Neural progenitor cell (in vitro differentiated cells): Measurements from ENCODE around the gene NUDT6. TPM values are rescaled to one million over a fixed set of nuclear protein-coding genes. Genes with fewer than 3 reads are reported as not detected.

Experiments used
- DNase-seq: peaks from one replicate; pipeline ENCODE4 v3.0.0-alpha.2; 2016; ENCODE audit warnings: low spot score
- H2AFZ ChIP-seq: fragments of 200-600 bp; sonication (generic); replicated peaks from 2 replicates; pipeline ENCODE4 v1.6.1; 2016; ENCODE audit warnings: antibody characterized with exemption
- H3F3A ChIP-seq: fragments of 200-600 bp; sonication (generic); 2 replicates; pipeline ENCODE4 v1.6.1; 2016; ENCODE audit warnings: antibody characterized with exemption, low read depth
- H3K27ac ChIP-seq: fragments of 200-600 bp; sonication (generic); 2 replicates; pipeline ENCODE4 v1.5.1; 2016; ENCODE audit warnings: mild to moderate bottlenecking
- H3K27me3 ChIP-seq: fragments of 200-600 bp; sonication (generic); 2 replicates; pipeline ENCODE4 v1.6.1; 2016; ENCODE audit warnings: mild to moderate bottlenecking, moderate library complexity
- H3K36me3 ChIP-seq: fragments of 200-600 bp; sonication (generic); 2 replicates; pipeline ENCODE4 v1.5.1; 2016
- H3K4me1 ChIP-seq: fragments of 200-600 bp; sonication (generic); 2 replicates; pipeline ENCODE4 v1.6.1; 2016; ENCODE audit warnings: mixed run types
- H3K4me2 ChIP-seq: fragments of 200-600 bp; sonication (generic); 2 replicates; pipeline ENCODE4 v1.6.1; 2016
- H3K4me3 ChIP-seq: fragments of 200-600 bp; sonication (generic); 2 replicates; pipeline ENCODE4 v1.5.1; 2016
- H3K79me2 ChIP-seq: fragments of 200-600 bp; sonication (generic); 2 replicates; pipeline ENCODE4 v1.6.1; 2016; ENCODE audit warnings: low read depth
- H3K9ac ChIP-seq: fragments of 200-600 bp; sonication (generic); 2 replicates; pipeline ENCODE4 v1.6.1; 2016
- H3K9me3 ChIP-seq: fragments of 200-600 bp; sonication (generic); 2 replicates; pipeline ENCODE4 v1.5.1; 2016; ENCODE audit warnings: low read depth
- H4K20me1 ChIP-seq: fragments of 200-600 bp; sonication (generic); 2 replicates; pipeline ENCODE4 v1.6.1; 2016; ENCODE audit warnings: low read depth
- H3K27ac Mint-ChIP-seq: 3 replicates; pipeline ENCODE4 v1.8.0; 2021; ENCODE audit warnings: mixed read lengths
- H3K27me3 Mint-ChIP-seq: 2 replicates; pipeline ENCODE4 v1.8.0; 2022; ENCODE audit warnings: low read depth, mild to moderate bottlenecking, inconsistent platforms, moderate library complexity, mixed read lengths; ENCODE audit not compliant: insufficient read depth
- H3K36me3 Mint-ChIP-seq: 3 replicates; pipeline ENCODE4 v1.8.0; 2021; ENCODE audit warnings: mixed read lengths
- H3K4me1 Mint-ChIP-seq: 3 replicates; pipeline ENCODE4 v1.8.0; 2021; ENCODE audit warnings: mixed read lengths
- H3K4me3 Mint-ChIP-seq: 3 replicates; pipeline ENCODE4 v1.8.0; 2021; ENCODE audit warnings: mild to moderate bottlenecking, moderate library complexity, mixed read lengths
- H3K9me3 Mint-ChIP-seq: 3 replicates; pipeline ENCODE4 v1.8.0; 2020; ENCODE audit warnings: mixed read lengths
- CTCF ChIP-seq: fragments of 200-600 bp; sonication (generic); IDR thresholded peaks from 2 replicates; pipeline ENCODE4 v1.5.1; 2017; ENCODE audit warnings: antibody characterized with exemption, mild to moderate bottlenecking
- EZH2 ChIP-seq: fragments of 200-600 bp; sonication (generic); IDR thresholded peaks from 2 replicates; pipeline ENCODE4 v1.6.1; 2017; ENCODE audit warnings: antibody characterized with exemption, mild to moderate bottlenecking, moderate library complexity
- EZH2phosphoT487 ChIP-seq: fragments of 200-600 bp; sonication (generic); IDR thresholded peaks from 2 replicates; pipeline ENCODE4 v1.6.1; 2017; ENCODE audit warnings: antibody characterized with exemption
- total RNA-seq: library from RNA; depleted of rRNA; stranded (reverse); fragments of >200 nt; gene quantifications from 2 replicates; pipeline ENCODE4 v1.2.3, GENCODE V29; 2015; ENCODE audit warnings: low replicate concordance

Gene NUDT6
- total RNA-seq, 1 donor from 2014 or later: 20.9 TPM

- TF ChIP-seq EZH2phosphoT487 (no peak), CTCF (no peak), EZH2 (no peak)
- H3K27ac Mint-ChIP-seq: no peak overlapping the region
- Histone ChIP-seq H3F3A (peaks cover 38% of the 10 kb centered on the region), H4K20me1 (no peaks in the 10 kb centered on the region), H3K4me1 (no peaks in the 10 kb centered on the region), H3K79me2 (no peaks in the 10 kb centered on the region), H2AFZ (no peak overlapping the region), H3K4me2 (no peak overlapping the region), H3K36me3 (peaks cover 18% of the 10 kb centered on the region), H3K9ac (no peak overlapping the region), H3K9me3 (no peaks in the 10 kb centered on the region), H3K27ac (no peak overlapping the region), H3K4me3 (no peak overlapping the region), H3K27me3 (no peaks in the 10 kb centered on the region)
- peaks cover 4% of the 10 kb centered on the region for H3K4me1 Mint-ChIP-seq
- no peak overlapping the region for H3K4me3 Mint-ChIP-seq
- H3K27me3 Mint-ChIP-seq: no peaks in the 10 kb centered on the region
- H3K36me3 Mint-ChIP-seq: peaks cover 3% of the 10 kb centered on the region
- no peak for DNase-seq
- no peaks in the 10 kb centered on the region for H3K9me3 Mint-ChIP-seq
Observed at GRCh38 chr4:122898370-122899150, 23.8 kb downstream of the NUDT6 start.

- no peak for DNase-seq
- Histone ChIP-seq H3F3A (peaks cover 45% of the 10 kb centered on the region), H3K79me2 (peaks cover 4% of the 10 kb centered on the region), H3K27ac (peak overlapping the region; percentile 47), H3K9ac (no peak overlapping the region), H3K9me3 (no peaks in the 10 kb centered on the region), H3K36me3 (peaks cover 27% of the 10 kb centered on the region), H4K20me1 (no peaks in the 10 kb centered on the region), H2AFZ (no peak overlapping the region), H3K4me3 (no peak overlapping the region), H3K4me1 (no peaks in the 10 kb centered on the region), H3K4me2 (no peak overlapping the region), H3K27me3 (no peaks in the 10 kb centered on the region)
- Mint-ChIP-seq H3K36me3 (peaks cover 9% of the 10 kb centered on the region), H3K9me3 (no peaks in the 10 kb centered on the region), H3K27me3 (no peaks in the 10 kb centered on the region), H3K4me3 (no peak overlapping the region), H3K4me1 (peaks cover 4% of the 10 kb centered on the region), H3K27ac (no peak overlapping the region)
- no peak for TF ChIP-seq EZH2phosphoT487
- no peak for TF ChIP-seq CTCF
- no peak for TF ChIP-seq EZH2
Observed at GRCh38 chr4:122896270-122896669, 26.1 kb downstream of the NUDT6 start.

GRCh38 chr4:122895336-122895995, 26.9 kb downstream of the NUDT6 start:
- no peak overlapping the region for H3K4me3 ChIP-seq

More at GRCh38 chr4:122895336-122895995, 26.9 kb downstream of the NUDT6 start:
- H3K4me2 ChIP-seq: no peak overlapping the region
- DNase-seq: no peak
- Mint-ChIP-seq H3K4me1 (peaks cover 4% of the 10 kb centered on the region), H3K9me3 (no peaks in the 10 kb centered on the region), H3K27ac (no peak overlapping the region), H3K4me3 (no peak overlapping the region), H3K27me3 (no peaks in the 10 kb centered on the region), H3K36me3 (peaks cover 9% of the 10 kb centered on the region)
- no peak overlapping the region for H2AFZ ChIP-seq
- H3F3A ChIP-seq: peaks cover 42% of the 10 kb centered on the region
- H4K20me1 ChIP-seq: no peaks in the 10 kb centered on the region
- no peak overlapping the region for H3K9ac ChIP-seq
- H3K79me2 ChIP-seq: peaks cover 6% of the 10 kb centered on the region
- H3K27ac ChIP-seq: peak overlapping the region; percentile 47
- H3K36me3 ChIP-seq: peaks cover 27% of the 10 kb centered on the region
- H3K9me3 ChIP-seq: no peaks in the 10 kb centered on the region
- H3K4me1 ChIP-seq: no peaks in the 10 kb centered on the region
- TF ChIP-seq EZH2phosphoT487: no peak
- TF ChIP-seq EZH2: no peak
- TF ChIP-seq CTCF: no peak
- H3K27me3 ChIP-seq: no peaks in the 10 kb centered on the region
